Brain microvascular endothelial cell (primary cell): ENCODE results near the gene SIDT2.

Source experiments
- DNase-seq: peaks from one replicate; pipeline ENCODE4 v3.0.0-alpha.2; 2020
- H3K27ac ChIP-seq: fragments of 250-450 bp; sonication (Bioruptor Pico); 2 replicates; pipeline ENCODE4 v1.5.1; 2020; ENCODE audit warnings: mild to moderate bottlenecking, moderate library complexity
- H3K27me3 ChIP-seq: fragments of 250-450 bp; sonication (Bioruptor Pico); replicated peaks from 2 replicates; pipeline ENCODE4 v1.5.1; 2020; ENCODE audit warnings: mild to moderate bottlenecking
- H3K36me3 ChIP-seq: fragments of 250-450 bp; sonication (Bioruptor Pico); replicated peaks from 2 replicates; pipeline ENCODE4 v1.5.1; 2020; ENCODE audit warnings: mild to moderate bottlenecking
- H3K4me3 ChIP-seq: 2 replicates; pipeline ENCODE4 v1.5.1; 2011; ENCODE audit warnings: low read depth, mild to moderate bottlenecking, control low read depth, low read length, moderate library complexity
- in situ Hi-C: cut with HindIII; loops from 2 replicates; pipeline ENCODE4 v1.10.0; 2017; ENCODE audit warnings: low sequenced_read_pairs, low pct_ligation_motif_present
- TF ChIP-seq, protein P1 (sequence below): IDR thresholded peaks from 2 replicates; pipeline ENCODE4 v1.5.1; 2011; ENCODE audit warnings: low read depth, mild to moderate bottlenecking, moderate library complexity, low read length, control low read depth, inconsistent platforms; ENCODE audit errors: missing control alignments

Gene SIDT2

DNA sequence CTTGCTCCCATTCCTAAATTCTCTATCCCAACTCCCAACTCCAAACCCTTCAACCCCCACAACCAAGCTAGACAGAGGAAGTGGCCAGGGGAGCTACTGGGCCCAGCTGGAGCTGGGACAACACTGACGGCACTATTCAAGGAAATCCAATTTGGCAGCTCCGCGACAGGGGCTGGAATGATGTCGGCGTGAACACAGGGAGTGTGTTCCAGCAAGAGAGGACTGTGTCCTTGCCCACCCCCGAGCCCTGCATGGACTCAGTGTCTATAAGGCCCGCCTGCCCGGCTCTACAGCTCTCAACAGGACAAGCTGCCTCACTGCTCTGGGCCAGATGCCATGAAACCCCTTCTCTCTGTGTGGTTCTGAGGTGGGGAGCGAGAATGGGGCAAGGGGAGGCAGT is 42.0 kb downstream of the SIDT2 start:
- no peak for DNase-seq
- in situ Hi-C loops = no loop called here
- H3K36me3 ChIP-seq = peaks cover 33% of the 10 kb centered on the region
- H3K27me3 ChIP-seq = no peaks in the 10 kb centered on the region
- TF ChIP-seq, protein P1, sequence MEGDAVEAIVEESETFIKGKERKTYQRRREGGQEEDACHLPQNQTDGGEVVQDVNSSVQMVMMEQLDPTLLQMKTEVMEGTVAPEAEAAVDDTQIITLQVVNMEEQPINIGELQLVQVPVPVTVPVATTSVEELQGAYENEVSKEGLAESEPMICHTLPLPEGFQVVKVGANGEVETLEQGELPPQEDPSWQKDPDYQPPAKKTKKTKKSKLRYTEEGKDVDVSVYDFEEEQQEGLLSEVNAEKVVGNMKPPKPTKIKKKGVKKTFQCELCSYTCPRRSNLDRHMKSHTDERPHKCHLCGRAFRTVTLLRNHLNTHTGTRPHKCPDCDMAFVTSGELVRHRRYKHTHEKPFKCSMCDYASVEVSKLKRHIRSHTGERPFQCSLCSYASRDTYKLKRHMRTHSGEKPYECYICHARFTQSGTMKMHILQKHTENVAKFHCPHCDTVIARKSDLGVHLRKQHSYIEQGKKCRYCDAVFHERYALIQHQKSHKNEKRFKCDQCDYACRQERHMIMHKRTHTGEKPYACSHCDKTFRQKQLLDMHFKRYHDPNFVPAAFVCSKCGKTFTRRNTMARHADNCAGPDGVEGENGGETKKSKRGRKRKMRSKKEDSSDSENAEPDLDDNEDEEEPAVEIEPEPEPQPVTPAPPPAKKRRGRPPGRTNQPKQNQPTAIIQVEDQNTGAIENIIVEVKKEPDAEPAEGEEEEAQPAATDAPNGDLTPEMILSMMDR = no peak
- no peak overlapping the region for H3K4me3 ChIP-seq
- H3K27ac ChIP-seq = no peak overlapping the region

DNA sequence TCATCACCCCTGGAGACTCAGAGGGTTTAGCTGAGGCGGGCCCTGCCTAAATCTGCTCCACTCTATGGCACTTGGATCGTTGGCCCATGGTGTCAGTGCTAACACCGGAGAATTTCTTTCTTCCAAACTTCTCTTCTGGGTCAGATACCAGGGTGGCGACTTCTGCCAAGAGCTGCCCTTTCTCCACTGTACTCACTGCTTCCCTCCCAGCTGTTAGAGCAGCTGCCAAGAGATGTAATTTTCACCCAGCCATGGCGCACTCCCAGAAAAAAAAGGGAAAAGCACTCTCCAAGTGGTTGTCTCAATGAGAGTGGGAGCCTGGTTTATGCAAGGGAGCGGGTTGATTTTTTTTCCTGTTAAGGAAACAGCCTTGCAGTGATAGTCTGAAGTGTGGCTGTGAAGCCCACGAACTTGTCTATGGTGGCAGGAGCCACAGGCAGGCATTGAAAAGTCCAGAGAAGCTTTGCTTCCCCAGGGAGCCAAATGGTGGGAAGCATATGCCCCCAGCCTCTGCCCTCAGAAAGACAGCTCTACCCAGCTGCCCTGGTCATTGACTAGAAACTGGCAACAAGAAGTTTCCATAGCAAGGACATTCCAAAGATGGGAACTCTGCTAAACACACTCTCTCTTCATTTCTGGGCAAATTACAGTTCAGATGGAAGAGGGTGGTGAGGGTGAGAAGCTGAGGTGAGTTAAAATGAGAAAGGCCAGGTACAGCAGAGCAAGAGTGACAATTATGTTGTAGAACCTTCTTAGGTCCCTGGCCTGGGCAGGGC is 42.6 kb downstream of the SIDT2 start:
- Histone ChIP-seq H3K36me3 (peaks cover 36% of the 10 kb centered on the region), H3K27ac (no peak overlapping the region), H3K27me3 (no peaks in the 10 kb centered on the region), H3K4me3 (no peak overlapping the region)
- TF ChIP-seq, protein P1 = no peak
- in situ Hi-C loops = no loop called here
- no peak for DNase-seq

DNA sequence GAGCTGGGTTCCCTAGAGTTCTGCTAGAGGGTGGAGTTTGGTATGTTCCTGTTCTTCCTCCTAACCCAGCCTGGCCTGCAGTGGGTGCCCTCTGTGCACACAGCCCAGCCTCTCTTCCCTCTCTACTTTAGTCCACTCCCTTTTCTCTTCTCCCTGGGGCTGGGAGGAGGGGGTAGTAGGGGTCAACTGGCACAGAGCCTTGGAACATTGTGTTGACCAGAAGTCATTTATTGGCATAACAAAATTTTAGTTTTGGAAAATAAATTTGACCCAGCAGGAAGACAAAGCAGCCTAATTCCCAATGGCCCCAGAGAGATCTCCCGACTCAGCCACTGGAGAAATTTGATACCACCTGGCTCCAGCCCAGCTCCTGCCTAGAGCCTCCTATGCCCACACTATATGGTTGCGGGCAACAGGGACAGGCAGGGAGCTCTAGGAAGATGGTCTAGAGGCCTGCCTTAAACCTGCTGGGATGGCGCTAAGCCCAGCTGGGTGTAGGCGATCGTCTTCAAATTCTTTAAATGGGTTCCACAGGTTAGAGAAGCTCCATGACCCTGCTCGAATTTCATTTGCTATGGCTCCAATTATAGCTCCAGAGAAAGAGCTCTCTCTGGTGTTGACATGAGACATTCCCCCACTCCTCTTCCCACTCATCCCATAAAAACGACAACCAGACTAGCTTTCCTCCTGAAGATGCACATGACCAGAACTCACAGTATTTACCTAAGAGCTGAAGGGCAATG is 43.4 kb downstream of the SIDT2 start:
- TF ChIP-seq, protein P1 = no peak
- H3K27ac ChIP-seq = no peak overlapping the region
- peaks cover 38% of the 10 kb centered on the region for H3K36me3 ChIP-seq
- in situ Hi-C loops = no loop called here
- no peak overlapping the region for H3K4me3 ChIP-seq
- DNase-seq = no peak
- no peaks in the 10 kb centered on the region for H3K27me3 ChIP-seq

DNA sequence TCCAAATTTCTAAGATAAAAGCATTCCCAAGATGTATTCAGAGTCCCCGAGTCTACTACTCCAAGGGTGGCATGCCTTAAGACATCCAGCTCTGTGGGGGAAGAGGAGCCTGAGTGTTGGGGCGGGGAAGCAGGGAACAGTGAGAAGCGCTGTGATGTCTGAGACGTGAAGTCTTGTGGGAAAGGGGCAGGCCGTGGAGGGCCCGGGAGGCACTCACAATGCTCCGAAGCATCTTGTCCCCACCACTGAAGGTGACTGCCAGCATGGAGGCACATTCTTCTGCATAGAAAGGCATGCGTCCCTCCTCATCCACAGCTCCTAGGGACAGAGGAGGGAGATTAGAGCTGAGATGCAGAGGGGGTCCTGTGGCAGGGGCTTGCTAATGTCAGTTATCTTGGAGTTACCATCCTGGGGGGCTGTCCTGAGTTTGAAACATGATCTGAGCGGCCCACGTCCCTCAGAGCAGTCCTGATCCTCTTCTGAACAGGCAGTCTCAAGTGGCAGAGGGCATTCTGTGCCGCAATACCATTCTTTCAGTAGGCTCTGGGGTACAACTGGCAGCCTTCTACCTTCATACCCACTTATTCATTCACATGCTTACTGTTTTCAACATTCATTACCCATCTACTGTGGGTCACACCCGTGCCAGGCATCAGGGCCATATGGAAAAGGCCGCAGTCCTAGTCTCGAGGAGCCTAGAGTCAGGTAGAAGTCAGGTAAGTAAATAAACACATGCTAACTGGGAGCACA is 44.6 kb downstream of the SIDT2 start:
- TF ChIP-seq, protein P1 = no peak
- Histone ChIP-seq H3K4me3 (no peak overlapping the region), H3K27me3 (no peaks in the 10 kb centered on the region), H3K27ac (no peak overlapping the region), H3K36me3 (peaks cover 50% of the 10 kb centered on the region)
- in situ Hi-C loops = no loop called here
- no peak for DNase-seq

DNA sequence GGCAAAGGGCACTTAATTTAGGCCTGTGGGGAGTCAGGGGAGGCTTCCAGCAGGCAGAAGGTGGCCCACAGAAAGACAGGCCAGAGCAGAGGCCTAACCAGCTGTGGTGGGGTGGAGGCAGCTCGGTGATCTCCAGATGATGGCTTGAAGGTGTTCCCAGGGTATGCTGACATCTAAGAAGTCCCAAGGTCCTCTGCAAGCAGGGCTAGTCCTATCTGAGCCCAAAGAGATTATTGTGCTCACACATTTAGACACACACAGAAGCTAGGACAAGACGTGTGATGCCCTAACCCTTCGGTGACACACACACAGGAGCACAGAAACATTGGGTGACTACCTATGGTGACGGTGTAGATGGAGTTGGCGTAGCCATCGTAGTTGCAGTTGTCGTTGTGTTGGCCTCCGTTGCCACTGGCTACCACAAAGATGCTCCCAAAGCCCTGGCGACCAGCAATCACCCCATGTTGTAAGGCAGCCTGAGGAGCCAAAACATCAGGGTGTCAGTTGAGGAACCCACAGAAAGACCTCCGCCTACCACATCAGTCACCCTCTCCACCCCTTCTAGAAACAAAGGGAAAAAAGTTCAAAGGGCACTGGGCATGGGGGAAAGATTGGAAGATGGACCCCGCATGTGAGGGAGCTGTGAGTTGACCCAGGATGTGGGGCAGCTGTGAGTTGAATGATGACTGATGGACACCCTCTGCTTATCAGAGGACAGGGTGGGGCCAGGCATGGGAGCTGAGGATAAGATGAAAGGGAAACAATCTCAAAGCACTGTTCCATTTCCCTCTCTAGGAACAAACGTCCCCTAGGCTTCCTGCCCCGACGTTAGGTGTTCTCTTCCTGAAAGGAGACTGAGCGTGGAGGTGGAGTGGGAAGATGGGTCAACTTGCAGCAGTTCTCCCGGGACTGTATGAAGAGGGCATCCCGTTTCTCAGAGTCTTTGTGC is 45.5 kb downstream of the SIDT2 start:
- in situ Hi-C loops = no loop called here
- DNase-seq = no peak
- H3K36me3 ChIP-seq = peaks cover 51% of the 10 kb centered on the region

More for the DNA sequence above, 45.5 kb downstream of the SIDT2 start:
- TF ChIP-seq, protein P1 = no peak
- H3K27me3 ChIP-seq = no peaks in the 10 kb centered on the region
- no peak overlapping the region for H3K4me3 ChIP-seq
- H3K27ac ChIP-seq = no peak overlapping the region
